HPDE6-E6E7 (cell line): ENCODE results near the gene CDH11.

Experiments used
- DNase-seq: peaks from one replicate; pipeline ENCODE4 v3.0.0; 2011; ENCODE audit warnings: missing footprints; ENCODE audit errors: extremely low spot score

CDH11 gene

GRCh38 chr16:65024767-65025178 is 97.1 kb downstream of the CDH11 start:
- DNase-seq: no peak

- DNase-seq: no peak
These were observed 98.1 kb downstream of the CDH11 start for GRCh38 chr16:65023802-65024201.

GRCh38 chr16:65021852-65022595 is 99.8 kb downstream of the CDH11 start:
- no peak for DNase-seq

GRCh38 chr16:65016754-65017153 is 105.1 kb downstream of the CDH11 start:
- DNase-seq: no peak

GRCh38 chr16:65015599-65015998 is 106.3 kb downstream of the CDH11 start:
- DNase-seq: no peak

GRCh38 chr16:65012357-65012756 is 109.5 kb downstream of the CDH11 start:
- DNase-seq: no peak

GRCh38 chr16:65010125-65010524 is 111.7 kb downstream of the CDH11 start:
- DNase-seq: no peak

- DNase-seq: no peak
These were observed 116.2 kb downstream of the CDH11 start for GRCh38 chr16:65005696-65006095.

- DNase-seq: no peak
These were observed 117.3 kb downstream of the CDH11 start for GRCh38 chr16:65004570-65004969.

- no peak for DNase-seq
These were observed 118.2 kb downstream of the CDH11 start for GRCh38 chr16:65003621-65004020.

GRCh38 chr16:65002265-65002664 is 119.6 kb downstream of the CDH11 start:
- no peak for DNase-seq

- no peak for DNase-seq
These were observed 121.2 kb downstream of the CDH11 start for GRCh38 chr16:65000654-65001053.

- no peak for DNase-seq
These were observed 124.1 kb downstream of the CDH11 start for GRCh38 chr16:64997751-64998150.

GRCh38 chr16:64997121-64997520 is 124.7 kb downstream of the CDH11 start:
- no peak for DNase-seq

- no peak for DNase-seq
These were observed 125.2 kb downstream of the CDH11 start for GRCh38 chr16:64996641-64997040.

GRCh38 chr16:64993464-64993863 is 128.4 kb downstream of the CDH11 start:
- DNase-seq: no peak

- no peak for DNase-seq
These were observed 130.9 kb downstream of the CDH11 start for GRCh38 chr16:64991001-64991400.

- DNase-seq: no peak
These were observed 131.8 kb downstream of the CDH11 start for GRCh38 chr16:64990101-64990500.

GRCh38 chr16:64989050-64989449 is 132.8 kb downstream of the CDH11 start:
- DNase-seq: no peak

- DNase-seq: no peak
These were observed 137.9 kb downstream of the CDH11 start for GRCh38 chr16:64983963-64984362.

- no peak for DNase-seq
These were observed 138.6 kb downstream of the CDH11 start for GRCh38 chr16:64983231-64983630.

GRCh38 chr16:64982581-64982980 is 139.3 kb downstream of the CDH11 start:
- DNase-seq: no peak

GRCh38 chr16:64981568-64982281 is 140.1 kb downstream of the CDH11 start:
- DNase-seq: no peak
